PFSK-1 (cell line): ENCODE data around the gene ZNF471.

Experiments used
- REST ChIP-seq, 2 experiments: IDR thresholded peaks; 2 replicates each; pipeline versions ENCODE4 v1.6.1 to v1.8.0; 2011 to 2012; ENCODE audit warnings: low read depth in 2 of 2, low read length in 2 of 2, control low read depth in 1 of 2, inconsistent platforms in 1 of 2, mild to moderate bottlenecking in 1 of 2, moderate library complexity in 1 of 2; ENCODE audit not compliant: insufficient read depth in 1 of 2
- SIN3A ChIP-seq: IDR thresholded peaks from 2 replicates; pipeline ENCODE4 v1.6.1; 2012; ENCODE audit warnings: mild to moderate bottlenecking, low read length, moderate library complexity, borderline replicate concordance; ENCODE audit not compliant: insufficient read depth

GRCh38 chr19:56547535-56547934 is 39.9 kb downstream of the ZNF471 start:
- TF ChIP-seq REST (IDR thresholded peaks at IDR 0.05; ENCODE audit: insufficient read depth in 1 of 2, low read depth in 2 of 2, low read length in 2 of 2) (no peak), SIN3A (no peak)
